GM19467 (cell line): Measurements from ENCODE around the gene OR11G2.
"Not testable (repeated sequence)": the region's sequence is repeated elsewhere in the genome, so short reads cannot be mapped to it uniquely, and the experiment has no call there.

Experiments
- ATAC-seq: cut with Tn5 transposase; IDR thresholded peaks from one replicate; pipeline ENCODE4 v1.9.1; 2021; ENCODE audit warnings: mild to moderate bottlenecking, moderate library complexity; ENCODE audit not compliant: unreplicated experiment

OR11G2 gene

GRCh38 chr14:20190596-20190995, at the start of gene OR11G2:
TSS of gene OR11G2 (plus strand) at chr14:20190896. CDS start at chr14:20197438, 6,542 bp downstream.
- ATAC-seq = no peak

- ATAC-seq = no peak
Measured at GRCh38 chr14:20143911-20144310, 46.8 kb upstream of the OR11G2 start.

GRCh38 chr14:20144820-20145219, 45.9 kb upstream of the OR11G2 start:
- ATAC-seq = no peak

- no peak for ATAC-seq
Measured at GRCh38 chr14:20164462-20164861, 26.2 kb upstream of the OR11G2 start.

- no peak for ATAC-seq
Measured at GRCh38 chr14:20167091-20167490, 23.6 kb upstream of the OR11G2 start.

- ATAC-seq = not testable (repeated sequence)
Measured at GRCh38 chr14:20169852-20170251, 20.8 kb upstream of the OR11G2 start.

- ATAC-seq = not testable (repeated sequence)
Measured at GRCh38 chr14:20174205-20174604, 16.5 kb upstream of the OR11G2 start.

GRCh38 chr14:20176330-20176729, 14.4 kb upstream of the OR11G2 start:
- ATAC-seq = no peak

- ATAC-seq = no peak
Measured at GRCh38 chr14:20177433-20177974, 13.2 kb upstream of the OR11G2 start.

- ATAC-seq = no peak
Measured at GRCh38 chr14:20179218-20179617, 11.5 kb upstream of the OR11G2 start.

GRCh38 chr14:20179880-20180279, 10.8 kb upstream of the OR11G2 start:
- no peak for ATAC-seq

- ATAC-seq = no peak
Measured at GRCh38 chr14:20180486-20180885, 10.2 kb upstream of the OR11G2 start.

- ATAC-seq = no peak
Measured at GRCh38 chr14:20184181-20184580, 6.5 kb upstream of the OR11G2 start.

- no peak for ATAC-seq
Measured at GRCh38 chr14:20191396-20191795, 700 bp downstream of the OR11G2 start.

GRCh38 chr14:20194101-20194500, 3.4 kb downstream of the OR11G2 start:
- ATAC-seq = no peak

GRCh38 chr14:20195170-20195569, 4.5 kb downstream of the OR11G2 start:
- ATAC-seq = not testable (repeated sequence)

- ATAC-seq = no peak
Measured at GRCh38 chr14:20195911-20196310, 5.2 kb downstream of the OR11G2 start.

- no peak for ATAC-seq
Measured at GRCh38 chr14:20197459-20197858, 6.8 kb downstream of the OR11G2 start.

- no peak for ATAC-seq
Measured at GRCh38 chr14:20198991-20199390, 8.3 kb downstream of the OR11G2 start.

GRCh38 chr14:20204721-20205120, 14.0 kb downstream of the OR11G2 start:
- ATAC-seq = no peak

GRCh38 chr14:20209595-20209994, 18.9 kb downstream of the OR11G2 start:
- ATAC-seq = no peak

- not testable (repeated sequence) for ATAC-seq
Measured at GRCh38 chr14:20212406-20212805, 21.7 kb downstream of the OR11G2 start.

- ATAC-seq = no peak
Measured at GRCh38 chr14:20215196-20215595, 24.5 kb downstream of the OR11G2 start.
